ENCODE results near the gene DCTN3. TPM values are rescaled to one million over a fixed set of nuclear protein-coding genes. Genes with fewer than 3 reads are reported as not detected.

Gene DCTN3
- total RNA-seq, 1 experiment from 2014 or later, result 110 TPM

DNA sequence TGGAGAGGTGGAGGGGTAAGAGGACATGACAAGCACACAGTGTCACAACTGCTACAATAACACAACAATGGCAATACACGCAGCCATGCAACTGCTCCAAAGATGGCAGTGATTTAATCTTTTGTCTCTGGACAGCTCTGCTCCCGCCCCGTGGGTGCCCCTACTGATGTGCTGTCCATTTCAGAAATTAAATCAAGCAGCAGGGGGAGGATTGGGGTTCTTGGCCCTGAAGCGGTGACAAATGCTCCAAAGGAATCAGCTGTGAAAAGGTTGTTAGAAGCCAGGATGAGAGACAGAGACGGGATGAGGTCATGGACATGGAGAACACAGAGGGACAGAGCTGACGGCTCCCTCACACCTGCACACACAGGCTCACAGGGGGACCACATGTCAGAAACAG lies 53.3 kb downstream of the DCTN3 start:
- in situ Hi-C loops (cut with HindIII; ENCODE audit: low pct_unique_long_range_greater_than_20kb, low sequenced_read_pairs), result no loop called here
- no peak for DNase-seq (ENCODE audit: low read depth)

DNA sequence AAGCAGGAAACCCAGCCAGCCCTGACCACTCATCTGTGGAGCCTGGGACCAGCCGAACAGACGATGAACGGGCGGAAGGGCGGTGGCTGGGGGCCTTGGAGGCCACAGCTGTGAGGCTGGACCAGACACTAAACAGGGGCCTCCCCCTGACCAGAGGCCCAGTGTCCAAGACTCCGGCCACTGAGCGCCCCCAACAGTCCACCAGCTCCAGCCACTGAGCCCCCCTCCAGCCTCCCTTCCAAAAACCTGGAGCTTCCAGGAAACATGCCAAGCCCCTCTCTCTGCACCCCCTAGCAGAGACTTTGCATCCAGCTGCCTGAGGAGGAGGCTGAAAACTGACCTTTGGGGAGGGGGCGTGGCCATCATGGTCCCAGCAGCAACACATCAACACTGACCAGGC lies 54.0 kb downstream of the DCTN3 start:
- DNase-seq (ENCODE audit: low read depth), result no peak
- in situ Hi-C loops (cut with HindIII; ENCODE audit: low pct_unique_long_range_greater_than_20kb, low sequenced_read_pairs), result no loop called here

DNA sequence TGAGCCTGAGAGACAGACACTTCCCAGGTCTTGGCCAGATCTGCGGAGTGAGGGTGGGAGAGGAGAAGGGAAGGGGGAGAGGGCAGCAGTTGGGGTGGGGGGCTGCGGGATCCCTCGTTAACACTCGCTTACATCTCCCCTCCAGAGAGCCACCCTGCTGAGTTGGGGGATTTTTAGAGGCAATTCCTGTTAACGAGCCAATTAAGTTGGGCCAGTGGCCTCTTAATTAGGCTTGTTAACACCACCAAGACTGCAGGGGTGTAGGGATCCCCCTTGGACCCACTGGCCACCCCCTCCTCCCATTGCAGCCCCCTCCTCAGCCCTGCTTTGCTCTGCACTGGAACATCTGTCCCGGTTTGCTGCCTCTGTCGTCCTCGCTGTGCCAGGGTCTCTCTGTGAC lies 54.4 kb downstream of the DCTN3 start:
- no peak for DNase-seq (ENCODE audit: low read depth)
- in situ Hi-C loops (cut with HindIII; ENCODE audit: low pct_unique_long_range_greater_than_20kb, low sequenced_read_pairs), result no loop called here

DNA sequence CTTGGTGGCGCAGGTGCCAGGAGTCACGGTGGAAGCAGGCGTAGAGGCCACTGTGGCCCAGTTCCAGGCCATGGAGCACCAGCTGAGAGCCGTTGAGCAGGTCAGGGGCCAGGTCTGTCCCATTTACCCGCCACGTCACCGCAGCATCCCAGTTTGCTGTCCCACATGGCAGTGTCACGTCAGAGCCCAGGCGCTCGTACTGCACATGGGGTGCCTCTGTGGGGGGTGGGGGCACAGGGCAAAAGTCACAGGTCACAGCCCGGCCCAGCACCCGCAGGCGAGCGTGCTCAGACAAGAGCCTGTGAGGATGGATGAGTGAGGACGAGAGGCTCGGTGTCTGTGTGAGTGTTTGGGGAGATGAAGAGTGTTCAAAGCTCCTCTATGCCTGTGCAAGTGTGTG lies 55.7 kb downstream of the DCTN3 start:
- no peak for DNase-seq (ENCODE audit: low read depth)
- in situ Hi-C loops (cut with HindIII; ENCODE audit: low pct_unique_long_range_greater_than_20kb, low sequenced_read_pairs), result no loop called here

Other genes starting within 250 kb of the DCTN3 start
- 0.03 TPM in 1 of 2 replicates, not detected in the other for gene MYORG, start 243.6 kb downstream of the DCTN3 start, total RNA-seq (2014; rRNA removed; shearing (Covaris generic); ENCODE audit: low replicate concordance)
- gene FAM219A, start 161.9 kb downstream of the DCTN3 start, total RNA-seq (2014; rRNA removed; shearing (Covaris generic); ENCODE audit: low replicate concordance), result 5.4 and 13.1 TPM in 2 replicates
- gene DNAI1, start 161.7 kb downstream of the DCTN3 start, total RNA-seq (2014; rRNA removed; shearing (Covaris generic); ENCODE audit: low replicate concordance), result not detected in 2 replicates
- gene ENHO, start 97.5 kb downstream of the DCTN3 start, total RNA-seq (2014; rRNA removed; shearing (Covaris generic); ENCODE audit: low replicate concordance), result 4.0 TPM in 1 of 2 replicates, not detected in the other
- gene CNTFR, start 30.8 kb downstream of the DCTN3 start, total RNA-seq (2014; rRNA removed; shearing (Covaris generic); ENCODE audit: low replicate concordance), result not detected in 2 replicates
- 40.9 and 71.8 TPM in 2 replicates for gene RPP25L, start 8.4 kb downstream of the DCTN3 start, total RNA-seq (2014; rRNA removed; shearing (Covaris generic); ENCODE audit: low replicate concordance)
- not detected in 2 replicates for gene ARID3C, start 8.6 kb upstream of the DCTN3 start, total RNA-seq (2014; rRNA removed; shearing (Covaris generic); ENCODE audit: low replicate concordance)
- gene SIGMAR1, start 17.3 kb upstream of the DCTN3 start, total RNA-seq (2014; rRNA removed; shearing (Covaris generic); ENCODE audit: low replicate concordance), result 93.9 and 129 TPM in 2 replicates
- gene GALT, start 26.2 kb upstream of the DCTN3 start, total RNA-seq (2014; rRNA removed; shearing (Covaris generic); ENCODE audit: low replicate concordance), result 12.2 and 13.8 TPM in 2 replicates
- 0.32 and 1.6 TPM in 2 replicates for gene IL11RA, start 31.7 kb upstream of the DCTN3 start, total RNA-seq (2014; rRNA removed; shearing (Covaris generic); ENCODE audit: low replicate concordance)
- gene CCL27, start 42.2 kb upstream of the DCTN3 start, total RNA-seq (2014; rRNA removed; shearing (Covaris generic); ENCODE audit: low replicate concordance), result 1.3 TPM in 1 of 2 replicates, not detected in the other
- not detected in 2 replicates for gene CCL19, start 70.8 kb upstream of the DCTN3 start, total RNA-seq (2014; rRNA removed; shearing (Covaris generic); ENCODE audit: low replicate concordance)
- not detected in 2 replicates for gene CCL21, start 89.6 kb upstream of the DCTN3 start, total RNA-seq (2014; rRNA removed; shearing (Covaris generic); ENCODE audit: low replicate concordance)